Liver (tissue), 9 donors: Measurements from ENCODE around the gene PTPRQ. TPM values are rescaled to one million over a fixed set of nuclear protein-coding genes. Genes with fewer than 3 reads are reported as not detected.

Experiments used
- DNase-seq: peaks from one replicate; pipeline ENCODE4 v3.0.0-alpha.2; 2017; ENCODE audit warnings: low spot score
- H3K27ac ChIP-seq, 2 donors: one replicate each; pipeline ENCODE4 v1.7.0; 2013; ENCODE audit warnings: inconsistent platforms in 2 of 2, low read length in 2 of 2, control low read depth in 1 of 2, low read depth in 1 of 2, mild to moderate bottlenecking in 1 of 2
- H3K27me3 ChIP-seq, 4 donors: one replicate each; pipeline versions ENCODE4 v1.6.1 to v1.7.0; 2013; ENCODE audit warnings: low read length in 3 of 4, inconsistent platforms in 1 of 4, mild to moderate bottlenecking in 1 of 4, moderate library complexity in 1 of 4; ENCODE audit not compliant: control insufficient read depth in 4 of 4, insufficient read depth in 4 of 4
- H3K36me3 ChIP-seq, 4 donors: one replicate each; pipeline versions ENCODE4 v1.6.1 to v1.7.0; 2013; ENCODE audit warnings: low read length in 3 of 4, mild to moderate bottlenecking in 3 of 4, low read depth in 1 of 4, moderate library complexity in 1 of 4; ENCODE audit not compliant: control insufficient read depth in 4 of 4, insufficient read depth in 3 of 4
- H3K4me1 ChIP-seq, 4 donors: one replicate each; pipeline versions ENCODE4 v1.6.1 to v1.7.0; 2013; ENCODE audit warnings: low read length in 3 of 4, mild to moderate bottlenecking in 3 of 4, moderate library complexity in 1 of 4; ENCODE audit not compliant: control insufficient read depth in 4 of 4, insufficient read depth in 4 of 4
- H3K4me3 ChIP-seq, 3 donors: one replicate each; pipeline versions ENCODE4 v1.6.1 to v1.7.0; 2013; ENCODE audit warnings: low read length in 3 of 3, control low read depth in 1 of 3, low read depth in 1 of 3, mild to moderate bottlenecking in 1 of 3
- H3K9ac ChIP-seq, 2 donors: one replicate each; pipeline ENCODE4 v1.7.0; 2013; ENCODE audit warnings: low read length in 2 of 2, mild to moderate bottlenecking in 2 of 2, moderate library complexity in 2 of 2, control low read depth in 1 of 2, low read depth in 1 of 2
- H3K9me3 ChIP-seq, 4 donors: one replicate each; pipeline versions ENCODE4 v1.6.1 to v1.7.0; 2013; ENCODE audit warnings: low read length in 3 of 4; ENCODE audit not compliant: control insufficient read depth in 4 of 4
- EGR1 ChIP-seq, 2 donors: IDR thresholded peaks; 2 replicates each; pipeline ENCODE4 v1.6.1; 2016 to 2018; ENCODE audit warnings: antibody characterized with exemption in 2 of 2, low read depth in 2 of 2
- FOXA1 ChIP-seq: IDR thresholded peaks from 2 replicates; pipeline ENCODE4 v1.6.1; 2016; ENCODE audit warnings: antibody characterized with exemption
- FOXA2 ChIP-seq: IDR thresholded peaks from 2 replicates; pipeline ENCODE4 v1.6.1; 2016; ENCODE audit warnings: antibody characterized with exemption
- GABPA ChIP-seq, 2 donors: IDR thresholded peaks in 1 of 2; conservative IDR thresholded peaks in 1 of 2; 2 replicates each; pipeline ENCODE4 v1.6.1; 2016; ENCODE audit warnings: antibody characterized with exemption in 2 of 2, mild to moderate bottlenecking in 1 of 2, moderate library complexity in 1 of 2
- HNF4A ChIP-seq, 2 donors: conservative IDR thresholded peaks; 2 replicates each; pipeline ENCODE4 v1.6.1; 2016; ENCODE audit warnings: antibody characterized with exemption in 2 of 2, mild to moderate bottlenecking in 2 of 2
- HNF4G ChIP-seq: IDR thresholded peaks from 2 replicates; pipeline ENCODE4 v1.6.1; 2016; ENCODE audit warnings: antibody characterized with exemption
- JUND ChIP-seq, 2 donors: IDR thresholded peaks; 2 replicates each; pipeline ENCODE4 v1.6.1; 2016; ENCODE audit warnings: antibody characterized with exemption in 2 of 2
- NR2F2 ChIP-seq: IDR thresholded peaks from 2 replicates; pipeline ENCODE4 v1.6.1; 2016; ENCODE audit warnings: antibody characterized with exemption
- RAD21 ChIP-seq, 2 donors: IDR thresholded peaks; 2 replicates each; pipeline ENCODE4 v1.6.1; 2016; ENCODE audit warnings: antibody characterized with exemption in 2 of 2, mild to moderate bottlenecking in 2 of 2
- RXRA ChIP-seq, 2 donors: IDR thresholded peaks; 2 replicates each; pipeline ENCODE4 v1.6.1; 2017 to 2018; ENCODE audit warnings: antibody characterized with exemption in 2 of 2, mild to moderate bottlenecking in 1 of 2
- SP1 ChIP-seq: IDR thresholded peaks from 2 replicates; pipeline ENCODE4 v1.6.1; 2018; ENCODE audit warnings: antibody characterized with exemption, mild to moderate bottlenecking
- TAF1 ChIP-seq: conservative IDR thresholded peaks from 2 replicates; pipeline ENCODE4 v1.6.1; 2016; ENCODE audit warnings: antibody characterized with exemption, mild to moderate bottlenecking
- YY1 ChIP-seq: IDR thresholded peaks from 2 replicates; pipeline ENCODE4 v1.6.1; 2016; ENCODE audit warnings: antibody characterized with exemption, mild to moderate bottlenecking
- WGBS: extraction: QIAGEN DNeasy Blood & Tissue Kit; methylation state at CpG from one replicate; pipeline ENCODE4 v1.1.7; 2013; 5-methylcytosine and 5-hydroxymethylcytosine counted together
- polyA plus RNA-seq, 2 donors: library from polyadenylated mRNA; stranded (reverse) in 1 of 2; unstranded in 1 of 2; fragments of 200-250 nt in 1 of 2; fragments of >200 nt in 1 of 2; fragmentation: Nextera tagmentation in 1 of 2; extraction: Ambion mirVana in 1 of 2; gene quantifications; one replicate each; pipeline versions ENCODE4 v1.2.1 to v1.2.3, GENCODE V29; 2013 to 2015
- total RNA-seq, 2 donors: library from RNA; depleted of rRNA; stranded (reverse); fragments of >200 nt; gene quantifications; one replicate each; pipeline ENCODE4 v1.2.3, GENCODE V29; 2014
- TF ChIP-seq, protein P1 (sequence below): IDR thresholded peaks from 2 replicates; pipeline ENCODE4 v1.6.1; 2016; ENCODE audit warnings: antibody characterized with exemption
- TF ChIP-seq, protein P2 (sequence below): IDR thresholded peaks from 2 replicates; pipeline ENCODE4 v1.6.1; 2016; ENCODE audit warnings: antibody characterized with exemption, mild to moderate bottlenecking
- TF ChIP-seq, protein P3 (sequence below): fragments of 150-350 bp; IDR thresholded peaks from 2 replicates; pipeline ENCODE4 v1.5.1; 2017; ENCODE audit warnings: improper control_type of control experiment, low read depth, low read length; ENCODE audit not compliant: missing input control
- TF ChIP-seq, protein P4 (sequence below): IDR thresholded peaks from 2 replicates; pipeline ENCODE4 v1.6.1; 2016; ENCODE audit warnings: antibody characterized with exemption
- TF ChIP-seq, protein P5 (sequence below): IDR thresholded peaks from 2 replicates; pipeline ENCODE4 v1.6.1; 2016; ENCODE audit warnings: antibody characterized with exemption
- donor health status: healthy.
- donor health status: healthy.
- donor health status: healthy.
- donor health status: healthy.
- donor health status: healthy.

PTPRQ gene
- total and polyA plus RNA-seq, 4 donors = 0.02 to 0.08 (median 0.04) TPM

DNA sequence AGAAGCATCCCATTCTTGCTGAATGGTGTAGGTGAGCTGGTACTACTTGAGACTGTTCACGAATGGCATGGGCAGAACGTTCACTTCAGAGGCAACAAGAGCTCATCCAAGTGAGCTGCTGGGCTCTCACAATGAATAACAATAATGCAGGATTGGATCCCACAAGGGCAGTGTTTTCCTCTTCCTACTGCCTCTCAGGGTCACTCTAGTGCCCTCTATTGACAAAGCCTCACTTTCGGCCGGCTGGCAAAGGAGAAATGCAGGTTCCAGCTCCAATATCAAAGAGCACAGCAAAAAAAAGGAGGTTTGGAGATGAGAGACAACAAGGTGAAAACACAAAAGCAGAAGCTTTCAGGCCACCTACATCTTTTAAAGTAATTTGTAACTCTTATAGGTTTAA lies 188.8 kb downstream of the PTPRQ start:
- Histone ChIP-seq H3K4me3 (no peak overlapping the region), H3K27me3 (no peaks in the 10 kb centered on the region), H3K4me1 (no peaks in the 10 kb centered on the region), H3K9ac (no peak overlapping the region), H3K9me3 (no peaks in the 10 kb centered on the region), H3K36me3 (no peaks in the 10 kb centered on the region), H3K27ac (no peak overlapping the region)
- 43% methylated on average over 4 of the region's 4 CpGs for WGBS
- no peak for DNase-seq
- TF ChIP-seq, protein P1, sequence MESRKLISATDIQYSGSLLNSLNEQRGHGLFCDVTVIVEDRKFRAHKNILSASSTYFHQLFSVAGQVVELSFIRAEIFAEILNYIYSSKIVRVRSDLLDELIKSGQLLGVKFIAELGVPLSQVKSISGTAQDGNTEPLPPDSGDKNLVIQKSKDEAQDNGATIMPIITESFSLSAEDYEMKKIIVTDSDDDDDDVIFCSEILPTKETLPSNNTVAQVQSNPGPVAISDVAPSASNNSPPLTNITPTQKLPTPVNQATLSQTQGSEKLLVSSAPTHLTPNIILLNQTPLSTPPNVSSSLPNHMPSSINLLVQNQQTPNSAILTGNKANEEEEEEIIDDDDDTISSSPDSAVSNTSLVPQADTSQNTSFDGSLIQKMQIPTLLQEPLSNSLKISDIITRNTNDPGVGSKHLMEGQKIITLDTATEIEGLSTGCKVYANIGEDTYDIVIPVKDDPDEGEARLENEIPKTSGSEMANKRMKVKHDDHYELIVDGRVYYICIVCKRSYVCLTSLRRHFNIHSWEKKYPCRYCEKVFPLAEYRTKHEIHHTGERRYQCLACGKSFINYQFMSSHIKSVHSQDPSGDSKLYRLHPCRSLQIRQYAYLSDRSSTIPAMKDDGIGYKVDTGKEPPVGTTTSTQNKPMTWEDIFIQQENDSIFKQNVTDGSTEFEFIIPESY = no peak
- peak; percentile 12 to 46 for TF ChIP-seq RAD21 (IDR thresholded peaks at IDR 0.05)

DNA sequence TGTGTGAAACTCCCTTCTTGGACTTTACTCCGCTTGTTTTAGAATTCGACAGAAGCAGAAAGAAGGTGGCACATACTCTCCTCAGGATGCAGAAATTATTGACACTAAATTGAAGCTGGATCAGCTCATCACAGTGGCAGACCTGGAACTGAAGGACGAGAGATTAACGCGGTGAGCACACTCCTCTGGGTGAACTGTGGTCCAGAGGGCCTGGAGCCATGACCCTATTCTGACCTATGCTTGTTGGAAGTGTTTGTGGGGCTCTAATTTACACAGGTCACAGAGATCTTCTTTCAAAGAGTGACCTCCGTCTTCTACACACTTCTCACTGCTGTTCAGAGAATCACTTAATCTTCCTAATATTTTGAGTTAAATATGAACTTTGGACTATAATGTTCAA lies 190.9 kb downstream of the PTPRQ start:
- no peak overlapping the region for H3K9ac ChIP-seq
- H3K27ac ChIP-seq = no peak overlapping the region
- H3K4me3 ChIP-seq = no peak overlapping the region
- TF ChIP-seq, protein P1 = no peak
- TF ChIP-seq RAD21 (IDR thresholded peaks at IDR 0.05) (peak in 1 of 2 donors; percentile 16), SP1 (peak; percentile 23), FOXA1 (no peak), RXRA (IDR thresholded peaks at IDR 0.05) (peak; percentile 73 to 75), HNF4A (conservative IDR thresholded peaks at IDR 0.05) (peak; percentile 71 to 78), GABPA (IDR thresholded peaks at IDR 0.05 in 1 of 2, conservative IDR thresholded peaks at IDR 0.05 in 1 of 2) (no peak), YY1 (no peak), JUND (IDR thresholded peaks at IDR 0.05) (no peak), NR2F2 (peak; percentile 40), HNF4G (no peak), TAF1 (no peak), FOXA2 (no peak), EGR1 (IDR thresholded peaks at IDR 0.05; ENCODE audit: low read depth in 2 of 2) (no peak)
- TF ChIP-seq, protein P2, sequence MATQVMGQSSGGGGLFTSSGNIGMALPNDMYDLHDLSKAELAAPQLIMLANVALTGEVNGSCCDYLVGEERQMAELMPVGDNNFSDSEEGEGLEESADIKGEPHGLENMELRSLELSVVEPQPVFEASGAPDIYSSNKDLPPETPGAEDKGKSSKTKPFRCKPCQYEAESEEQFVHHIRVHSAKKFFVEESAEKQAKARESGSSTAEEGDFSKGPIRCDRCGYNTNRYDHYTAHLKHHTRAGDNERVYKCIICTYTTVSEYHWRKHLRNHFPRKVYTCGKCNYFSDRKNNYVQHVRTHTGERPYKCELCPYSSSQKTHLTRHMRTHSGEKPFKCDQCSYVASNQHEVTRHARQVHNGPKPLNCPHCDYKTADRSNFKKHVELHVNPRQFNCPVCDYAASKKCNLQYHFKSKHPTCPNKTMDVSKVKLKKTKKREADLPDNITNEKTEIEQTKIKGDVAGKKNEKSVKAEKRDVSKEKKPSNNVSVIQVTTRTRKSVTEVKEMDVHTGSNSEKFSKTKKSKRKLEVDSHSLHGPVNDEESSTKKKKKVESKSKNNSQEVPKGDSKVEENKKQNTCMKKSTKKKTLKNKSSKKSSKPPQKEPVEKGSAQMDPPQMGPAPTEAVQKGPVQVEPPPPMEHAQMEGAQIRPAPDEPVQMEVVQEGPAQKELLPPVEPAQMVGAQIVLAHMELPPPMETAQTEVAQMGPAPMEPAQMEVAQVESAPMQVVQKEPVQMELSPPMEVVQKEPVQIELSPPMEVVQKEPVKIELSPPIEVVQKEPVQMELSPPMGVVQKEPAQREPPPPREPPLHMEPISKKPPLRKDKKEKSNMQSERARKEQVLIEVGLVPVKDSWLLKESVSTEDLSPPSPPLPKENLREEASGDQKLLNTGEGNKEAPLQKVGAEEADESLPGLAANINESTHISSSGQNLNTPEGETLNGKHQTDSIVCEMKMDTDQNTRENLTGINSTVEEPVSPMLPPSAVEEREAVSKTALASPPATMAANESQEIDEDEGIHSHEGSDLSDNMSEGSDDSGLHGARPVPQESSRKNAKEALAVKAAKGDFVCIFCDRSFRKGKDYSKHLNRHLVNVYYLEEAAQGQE = no peak
- TF ChIP-seq, protein P3, sequence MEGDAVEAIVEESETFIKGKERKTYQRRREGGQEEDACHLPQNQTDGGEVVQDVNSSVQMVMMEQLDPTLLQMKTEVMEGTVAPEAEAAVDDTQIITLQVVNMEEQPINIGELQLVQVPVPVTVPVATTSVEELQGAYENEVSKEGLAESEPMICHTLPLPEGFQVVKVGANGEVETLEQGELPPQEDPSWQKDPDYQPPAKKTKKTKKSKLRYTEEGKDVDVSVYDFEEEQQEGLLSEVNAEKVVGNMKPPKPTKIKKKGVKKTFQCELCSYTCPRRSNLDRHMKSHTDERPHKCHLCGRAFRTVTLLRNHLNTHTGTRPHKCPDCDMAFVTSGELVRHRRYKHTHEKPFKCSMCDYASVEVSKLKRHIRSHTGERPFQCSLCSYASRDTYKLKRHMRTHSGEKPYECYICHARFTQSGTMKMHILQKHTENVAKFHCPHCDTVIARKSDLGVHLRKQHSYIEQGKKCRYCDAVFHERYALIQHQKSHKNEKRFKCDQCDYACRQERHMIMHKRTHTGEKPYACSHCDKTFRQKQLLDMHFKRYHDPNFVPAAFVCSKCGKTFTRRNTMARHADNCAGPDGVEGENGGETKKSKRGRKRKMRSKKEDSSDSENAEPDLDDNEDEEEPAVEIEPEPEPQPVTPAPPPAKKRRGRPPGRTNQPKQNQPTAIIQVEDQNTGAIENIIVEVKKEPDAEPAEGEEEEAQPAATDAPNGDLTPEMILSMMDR = no peak
- TF ChIP-seq, protein P4, sequence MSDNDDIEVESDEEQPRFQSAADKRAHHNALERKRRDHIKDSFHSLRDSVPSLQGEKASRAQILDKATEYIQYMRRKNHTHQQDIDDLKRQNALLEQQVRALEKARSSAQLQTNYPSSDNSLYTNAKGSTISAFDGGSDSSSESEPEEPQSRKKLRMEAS = no peak
- TF ChIP-seq, protein P5, sequence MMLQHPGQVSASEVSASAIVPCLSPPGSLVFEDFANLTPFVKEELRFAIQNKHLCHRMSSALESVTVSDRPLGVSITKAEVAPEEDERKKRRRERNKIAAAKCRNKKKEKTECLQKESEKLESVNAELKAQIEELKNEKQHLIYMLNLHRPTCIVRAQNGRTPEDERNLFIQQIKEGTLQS = no peak
- WGBS = 41% methylated on average over 6 of the region's 6 CpGs
- DNase-seq = peak; percentile 34
- no peaks in the 10 kb centered on the region for H3K4me1 ChIP-seq
- H3K27me3 ChIP-seq = no peaks in the 10 kb centered on the region
- H3K9me3 ChIP-seq = no peaks in the 10 kb centered on the region
- H3K36me3 ChIP-seq = no peaks in the 10 kb centered on the region
